Inferior parietal cortex (tissue), 1 donor: ENCODE data around the gene ABL2.
A peak's percentile ranks its signal among the peaks of the same experiment; 100 is the strongest.

Experiments
- DNase-seq: peaks from one replicate; pipeline ENCODE4 v3.0.0-alpha.2; 2016; ENCODE audit errors: extremely low spot score

Gene ABL2

GRCh38 chr1:179094818-179095217, 134.7 kb downstream of the ABL2 start:
- DNase-seq: no peak

GRCh38 chr1:179092896-179093461, 136.5 kb downstream of the ABL2 start:
- DNase-seq: no peak

GRCh38 chr1:179091691-179092165, 137.7 kb downstream of the ABL2 start:
- DNase-seq: no peak

- DNase-seq: no peak
Observed at GRCh38 chr1:179090923-179091322, 138.6 kb downstream of the ABL2 start.

- DNase-seq: no peak
Observed at GRCh38 chr1:179090522-179090921, 139.0 kb downstream of the ABL2 start.

- DNase-seq: no peak
Observed at GRCh38 chr1:179089827-179090482, 139.5 kb downstream of the ABL2 start.

- no peak for DNase-seq
Observed at GRCh38 chr1:179087665-179088064, 141.8 kb downstream of the ABL2 start.

GRCh38 chr1:179083533-179083932, 145.9 kb downstream of the ABL2 start:
- no peak for DNase-seq

GRCh38 chr1:179082999-179083335, 146.5 kb downstream of the ABL2 start:
- no peak for DNase-seq

- no peak for DNase-seq
Observed at GRCh38 chr1:179082333-179082998, 147.0 kb downstream of the ABL2 start.

- DNase-seq: peak; percentile 85
Observed at GRCh38 chr1:179081687-179082332, 147.7 kb downstream of the ABL2 start, which contains the start of gene TOR3A. Gene TOR3A (plus strand): TSS chr1:179082070. CDS start chr1:179082129, 59 bp downstream.

- no peak for DNase-seq
Observed at GRCh38 chr1:179080866-179081686, 148.4 kb downstream of the ABL2 start.

GRCh38 chr1:179079113-179079761, 150.2 kb downstream of the ABL2 start:
- DNase-seq: peak; percentile 81

- DNase-seq: no peak
Observed at GRCh38 chr1:179077396-179077795, 152.1 kb downstream of the ABL2 start.

GRCh38 chr1:179066471-179066870, 163.0 kb downstream of the ABL2 start:
- DNase-seq: no peak

GRCh38 chr1:179061360-179062282, 167.9 kb downstream of the ABL2 start:
- DNase-seq: no peak

GRCh38 chr1:179058487-179059483, 170.7 kb downstream of the ABL2 start:
- DNase-seq: no peak

- no peak for DNase-seq
Observed at GRCh38 chr1:179055937-179056336, 173.5 kb downstream of the ABL2 start.

GRCh38 chr1:179053486-179053885, 176.0 kb downstream of the ABL2 start:
- DNase-seq: no peak
